Measurements from ENCODE around the gene VN1R2.
"Not testable (repeated sequence)": the region's sequence is repeated elsewhere in the genome, so short reads cannot be mapped to it uniquely, and the experiment has no call there.

VN1R2 gene, protein sequence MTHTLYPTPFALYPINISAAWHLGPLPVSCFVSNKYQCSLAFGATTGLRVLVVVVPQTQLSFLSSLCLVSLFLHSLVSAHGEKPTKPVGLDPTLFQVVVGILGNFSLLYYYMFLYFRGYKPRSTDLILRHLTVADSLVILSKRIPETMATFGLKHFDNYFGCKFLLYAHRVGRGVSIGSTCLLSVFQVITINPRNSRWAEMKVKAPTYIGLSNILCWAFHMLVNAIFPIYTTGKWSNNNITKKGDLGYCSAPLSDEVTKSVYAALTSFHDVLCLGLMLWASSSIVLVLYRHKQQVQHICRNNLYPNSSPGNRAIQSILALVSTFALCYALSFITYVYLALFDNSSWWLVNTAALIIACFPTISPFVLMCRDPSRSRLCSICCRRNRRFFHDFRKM

DNA sequence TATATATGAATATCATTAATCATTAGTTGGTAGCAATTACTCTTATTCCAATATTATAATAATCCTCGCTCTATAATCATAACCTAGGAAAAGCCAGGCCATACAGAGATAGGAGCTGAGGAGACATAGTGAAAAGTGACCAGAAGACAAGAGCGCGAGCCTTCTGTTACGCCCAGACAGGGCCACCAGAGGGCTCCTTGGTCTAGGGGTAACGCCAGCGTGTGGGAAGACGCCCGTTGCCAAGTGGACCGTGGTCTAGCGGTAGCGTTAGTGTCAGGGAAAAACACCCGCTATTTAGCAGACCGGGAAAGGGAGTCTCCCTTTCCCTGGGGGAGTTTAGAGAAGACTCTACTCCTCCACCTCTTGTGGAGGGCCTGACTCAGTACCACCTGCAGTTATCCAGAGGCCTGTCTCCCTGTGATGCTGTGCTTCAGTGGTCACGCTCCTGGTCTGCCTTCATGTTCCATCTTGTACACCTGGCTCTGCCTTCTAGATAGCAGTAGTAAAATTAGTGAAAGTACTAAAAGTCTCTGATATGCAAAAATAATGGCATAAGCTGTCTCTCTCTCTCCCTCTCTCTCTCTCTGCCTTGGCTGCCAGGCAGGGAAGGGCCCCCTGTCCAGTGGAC lies at the start of gene VN1R2:
TSS of gene VN1R2 (plus strand) at position 578 of the 628 bp plus-strand sequence. CDS start 84 bp downstream, outside the sequence.
- H3K27ac ChIP-seq: not testable (repeated sequence)

DNA sequence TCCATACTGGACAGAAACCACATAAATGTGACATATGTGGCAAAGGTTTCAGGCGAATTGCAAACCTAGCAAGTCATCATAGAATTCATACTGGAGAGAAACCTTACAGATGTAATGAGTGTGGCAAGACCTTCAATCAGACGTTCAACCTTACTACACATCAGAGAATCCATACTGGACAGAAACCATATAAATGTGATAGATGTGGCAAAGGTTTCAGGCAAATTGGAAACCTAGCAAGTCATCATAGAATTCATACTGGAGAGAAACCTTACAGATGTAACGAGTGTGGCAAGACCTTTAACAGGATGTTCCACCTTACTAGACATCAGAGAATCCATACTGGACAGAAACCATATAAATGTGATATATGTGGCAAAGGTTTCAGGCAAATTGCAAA lies 46.5 kb upstream of the VN1R2 start:
- H3K27ac ChIP-seq: not testable (repeated sequence)

DNA sequence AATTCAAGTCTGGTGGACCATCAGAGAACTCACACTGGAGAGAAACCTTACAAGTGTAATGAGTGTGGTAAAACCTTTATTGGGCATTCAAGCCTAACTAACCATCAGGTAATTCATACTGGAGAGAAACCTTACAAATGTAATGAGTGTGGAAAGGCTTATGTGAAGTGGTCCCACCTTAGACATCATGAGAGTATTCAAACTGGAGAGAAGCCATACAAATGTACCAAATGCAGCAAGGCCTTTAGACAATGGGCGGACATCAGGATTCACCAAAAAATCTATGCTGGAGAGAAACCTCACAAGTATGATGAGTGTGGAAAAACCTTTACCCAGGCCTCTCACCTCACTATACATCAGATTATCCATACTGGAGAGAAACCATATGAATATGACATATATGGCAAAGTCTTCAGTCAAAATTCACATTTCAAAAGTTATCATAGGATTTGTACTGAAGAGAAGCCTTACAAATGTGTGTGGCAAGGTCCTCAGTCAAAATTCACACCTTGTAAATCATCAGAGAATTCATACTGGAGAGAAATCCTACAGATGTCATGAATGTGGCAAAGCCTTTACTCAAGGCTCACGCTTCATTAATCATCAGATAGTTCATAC lies 45.3 kb upstream of the VN1R2 start:
- TF ChIP-seq ZFX (IDR thresholded peaks at IDR 0.05; ENCODE audit: borderline replicate concordance): no peak
- TF ChIP-seq, protein P1, sequence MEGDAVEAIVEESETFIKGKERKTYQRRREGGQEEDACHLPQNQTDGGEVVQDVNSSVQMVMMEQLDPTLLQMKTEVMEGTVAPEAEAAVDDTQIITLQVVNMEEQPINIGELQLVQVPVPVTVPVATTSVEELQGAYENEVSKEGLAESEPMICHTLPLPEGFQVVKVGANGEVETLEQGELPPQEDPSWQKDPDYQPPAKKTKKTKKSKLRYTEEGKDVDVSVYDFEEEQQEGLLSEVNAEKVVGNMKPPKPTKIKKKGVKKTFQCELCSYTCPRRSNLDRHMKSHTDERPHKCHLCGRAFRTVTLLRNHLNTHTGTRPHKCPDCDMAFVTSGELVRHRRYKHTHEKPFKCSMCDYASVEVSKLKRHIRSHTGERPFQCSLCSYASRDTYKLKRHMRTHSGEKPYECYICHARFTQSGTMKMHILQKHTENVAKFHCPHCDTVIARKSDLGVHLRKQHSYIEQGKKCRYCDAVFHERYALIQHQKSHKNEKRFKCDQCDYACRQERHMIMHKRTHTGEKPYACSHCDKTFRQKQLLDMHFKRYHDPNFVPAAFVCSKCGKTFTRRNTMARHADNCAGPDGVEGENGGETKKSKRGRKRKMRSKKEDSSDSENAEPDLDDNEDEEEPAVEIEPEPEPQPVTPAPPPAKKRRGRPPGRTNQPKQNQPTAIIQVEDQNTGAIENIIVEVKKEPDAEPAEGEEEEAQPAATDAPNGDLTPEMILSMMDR (IDR thresholded peaks at IDR 0.05): no peak

DNA sequence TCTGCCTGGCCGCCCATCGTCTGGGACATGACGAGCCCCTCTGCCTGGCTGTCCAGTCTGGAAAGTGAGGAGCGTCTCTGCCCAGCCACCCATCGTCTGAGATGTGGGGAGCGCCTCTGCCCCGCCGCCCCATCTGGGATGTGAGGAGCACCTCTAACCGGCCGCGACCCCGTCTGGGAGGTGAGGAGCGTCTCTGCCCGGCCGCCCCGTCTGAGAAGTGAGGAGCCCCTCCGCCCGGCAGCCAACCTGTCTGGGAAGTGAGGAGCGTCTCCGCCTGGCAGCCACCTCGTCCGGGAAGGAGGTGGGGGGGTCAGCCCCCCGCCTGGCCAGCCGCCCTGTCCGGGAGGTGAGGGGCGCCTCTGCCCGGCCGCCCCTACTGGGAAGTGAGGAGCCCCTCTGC lies 35.4 kb upstream of the VN1R2 start:
- H3K27ac ChIP-seq: not testable (repeated sequence)

More for the DNA sequence above, 45.3 kb upstream of the VN1R2 start:
- no peak overlapping the region for H3K27ac ChIP-seq

DNA sequence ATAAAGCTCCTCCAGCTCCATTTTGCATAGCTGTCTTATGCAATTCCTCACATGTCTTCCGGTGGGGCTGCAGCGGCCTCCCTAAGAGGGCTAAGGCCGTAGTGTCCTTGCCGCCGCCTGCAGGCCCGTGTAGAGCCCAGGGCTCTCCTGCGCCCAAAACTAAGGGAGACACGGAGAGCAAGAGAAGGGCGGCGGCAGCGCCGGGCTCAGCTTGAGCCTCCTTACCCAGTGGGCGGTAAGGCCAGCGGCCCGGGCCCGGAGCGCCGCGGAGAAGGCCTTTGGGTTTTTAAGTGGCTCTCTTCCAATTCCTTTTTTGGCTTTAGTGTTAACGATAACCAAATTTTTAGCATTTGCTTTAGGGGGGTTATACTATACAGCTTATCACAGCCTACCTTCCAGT lies 33.5 kb upstream of the VN1R2 start:
- TF ChIP-seq, protein P1 (IDR thresholded peaks at IDR 0.05): no peak
- no peak for TF ChIP-seq ZFX (IDR thresholded peaks at IDR 0.05; ENCODE audit: borderline replicate concordance)
- no peak overlapping the region for H3K27ac ChIP-seq

DNA sequence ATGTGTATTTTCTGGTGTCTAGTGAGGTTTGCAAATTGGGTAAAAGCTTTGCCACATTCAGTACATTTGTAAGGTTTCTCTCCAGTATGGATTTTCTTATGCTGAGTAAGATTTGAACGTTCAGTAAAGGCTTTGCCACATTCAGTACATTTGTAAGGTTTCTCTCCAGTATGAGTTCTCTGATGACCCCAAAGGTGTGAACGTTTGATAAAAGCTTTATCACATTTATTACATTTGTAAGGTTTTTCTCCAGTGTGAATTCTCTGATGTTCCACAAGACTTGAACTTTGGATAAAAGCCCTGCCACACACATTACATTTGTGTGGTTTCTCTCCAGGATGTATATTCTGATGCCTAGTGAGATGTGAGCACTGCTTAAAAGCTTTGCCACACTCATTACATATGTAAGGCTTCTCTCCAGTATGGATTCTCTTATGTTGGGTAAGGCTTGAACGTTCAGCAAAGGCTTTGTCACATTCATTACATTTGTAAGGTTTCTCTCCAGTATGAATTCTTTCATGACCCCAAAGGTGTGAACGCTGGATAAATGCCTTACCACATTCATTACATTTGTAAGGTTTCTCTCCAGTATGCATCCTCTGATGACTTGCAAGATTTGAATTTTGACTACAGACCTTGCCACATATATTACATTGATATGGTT lies 20.8 kb upstream of the VN1R2 start:
- no peak for TF ChIP-seq ZFX (IDR thresholded peaks at IDR 0.05; ENCODE audit: borderline replicate concordance)
- TF ChIP-seq, protein P1 (IDR thresholded peaks at IDR 0.05): no peak
- no peak overlapping the region for H3K27ac ChIP-seq

DNA sequence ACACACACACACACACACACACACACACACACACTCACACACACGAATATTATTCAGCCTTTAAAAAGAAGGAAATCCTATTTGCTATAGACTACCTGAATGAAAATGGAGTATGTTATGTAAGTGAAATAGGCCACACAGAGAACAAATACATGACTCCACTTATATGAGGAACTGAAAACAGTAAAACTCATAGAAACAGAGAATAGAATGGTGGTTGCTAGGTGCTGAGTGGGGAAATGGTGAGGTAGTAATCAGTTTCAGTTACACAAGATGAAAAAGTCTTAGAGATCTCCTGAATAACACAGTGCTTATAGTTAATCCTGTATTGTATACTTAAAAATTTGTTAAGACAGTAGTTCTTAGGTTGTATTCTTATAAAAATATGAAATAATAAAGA lies 11.6 kb upstream of the VN1R2 start:
- H3K27ac ChIP-seq: no peak overlapping the region
- TF ChIP-seq, protein P1 (IDR thresholded peaks at IDR 0.05): no peak
- TF ChIP-seq ZFX (IDR thresholded peaks at IDR 0.05; ENCODE audit: borderline replicate concordance): no peak

DNA sequence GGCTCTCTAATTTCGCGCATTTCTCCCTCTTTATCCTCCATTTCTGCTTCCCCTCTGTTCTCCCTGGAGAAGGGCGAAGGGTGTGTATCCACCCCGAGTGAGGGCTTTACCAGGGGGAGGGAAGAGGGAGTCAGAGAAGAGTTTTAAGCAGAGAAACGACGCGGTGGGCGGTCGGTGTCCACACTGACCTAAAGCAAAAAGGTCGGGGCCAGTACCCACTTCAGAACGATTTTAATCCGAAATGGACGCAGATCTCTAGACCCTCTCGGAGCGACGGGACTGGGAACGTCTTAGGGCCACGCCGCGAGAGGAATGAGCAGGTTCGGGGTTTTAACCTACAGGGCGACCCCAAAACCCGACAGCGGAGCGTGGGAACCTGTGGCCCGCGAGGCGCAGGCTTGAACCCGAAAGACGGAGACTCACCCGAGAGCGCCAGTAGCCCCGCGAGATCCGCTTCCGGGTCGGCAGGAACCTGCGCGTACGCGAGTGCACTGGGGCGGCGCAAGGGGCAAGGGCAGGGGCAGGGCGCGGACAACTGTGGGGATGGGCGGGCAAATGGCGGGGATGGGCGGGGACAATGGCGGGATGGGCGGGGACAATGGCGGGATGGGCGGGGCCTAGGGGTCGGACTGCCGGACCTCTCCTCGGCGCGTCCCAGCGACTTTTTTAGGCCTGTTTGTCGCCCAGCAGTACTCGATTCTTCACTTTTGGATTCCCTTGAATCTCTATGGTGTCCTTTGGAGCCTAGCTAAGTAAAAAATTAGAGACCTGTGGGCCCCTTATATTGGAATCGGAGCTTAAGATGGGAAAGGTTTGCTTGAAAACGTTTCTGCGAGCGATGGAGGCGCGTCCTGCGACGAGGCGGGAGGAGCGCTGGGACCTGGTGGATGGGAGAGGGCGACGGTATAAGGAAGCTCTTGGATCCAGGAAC lies 3.4 kb upstream of the VN1R2 start, which contains the start of gene ZNF677:
TSS of gene ZNF677 (minus strand) at position 463 of the 931 bp plus-strand sequence. CDS start 3,323 bp downstream, outside the sequence.
- TF ChIP-seq ZFX (IDR thresholded peaks at IDR 0.05; ENCODE audit: borderline replicate concordance): no peak
- TF ChIP-seq, protein P1 (IDR thresholded peaks at IDR 0.05): no peak
- H3K27ac ChIP-seq: peak within 1 kb of the TSS; percentile 75

DNA sequence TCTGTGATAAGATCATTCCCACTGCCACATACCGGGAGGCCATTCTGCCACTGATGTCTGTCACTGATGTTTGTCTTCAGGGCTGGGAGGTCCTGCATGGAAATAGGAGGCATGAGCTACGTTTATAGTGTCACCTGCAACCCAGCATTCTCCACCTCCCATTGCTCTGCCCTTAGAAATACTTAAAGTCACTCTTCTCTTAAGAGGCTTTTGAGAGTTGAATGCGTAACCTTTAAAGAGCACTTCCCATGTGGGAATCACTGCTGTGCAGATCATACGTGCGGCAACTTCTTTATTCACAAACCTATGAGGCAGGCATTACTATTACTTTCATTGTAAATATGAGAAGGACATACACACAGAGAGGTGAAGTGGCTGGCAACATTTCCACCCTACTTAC lies 9.5 kb downstream of the VN1R2 start, which contains the start of gene VN1R4:
TSS of gene VN1R4 (minus strand) at position 101 of the 400 bp plus-strand sequence. CDS start at position 43, 58 bp downstream.
- H3K27ac ChIP-seq: not testable (repeated sequence)

DNA sequence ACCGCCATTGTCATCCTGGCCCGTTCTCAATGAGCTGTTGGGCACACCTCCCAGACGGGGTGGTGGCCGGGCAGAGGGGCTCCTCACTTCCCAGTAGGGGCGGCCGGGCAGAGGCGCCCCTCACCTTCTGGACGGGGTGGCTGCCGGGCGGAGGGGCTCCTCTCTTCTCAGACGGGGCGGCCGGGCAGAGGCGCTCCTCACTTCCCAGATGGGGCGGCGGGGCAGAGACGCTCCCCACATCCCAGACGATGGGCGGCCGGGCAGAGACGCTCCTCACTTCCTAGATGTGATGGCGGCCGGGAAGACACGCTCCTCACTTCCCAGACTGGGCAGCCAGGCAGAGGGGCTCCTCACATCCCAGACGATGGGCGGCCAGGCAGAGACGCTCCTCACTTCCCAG lies 11.8 kb downstream of the VN1R2 start:
- H3K27ac ChIP-seq: not testable (repeated sequence)

All from 22Rv1 (cell line).